Fibroblast of lung (primary cell): ENCODE data around the gene TSSK6. TPM values are rescaled to one million over a fixed set of nuclear protein-coding genes. Genes with fewer than 3 reads are reported as not detected.

Experiments
- DNase-seq, 2 donors: peaks; one replicate each; pipeline versions ENCODE4 v3.0.0 to v3.0.0-alpha.2; 2010; ENCODE audit warnings: low read depth in 2 of 2
- H2AFZ ChIP-seq: 2 replicates; pipeline ENCODE4 v1.5.1; 2012; ENCODE audit warnings: low read length, control low read depth, inconsistent platforms
- H3K27ac ChIP-seq: 2 replicates; pipeline ENCODE4 v1.5.1; 2011; ENCODE audit warnings: low read length, control low read depth; ENCODE audit not compliant: insufficient read depth
- H3K27me3 ChIP-seq: 2 replicates; pipeline ENCODE4 v1.5.1; 2011; ENCODE audit warnings: mild to moderate bottlenecking, low read length; ENCODE audit not compliant: control insufficient read depth, insufficient read depth
- H3K36me3 ChIP-seq: 2 replicates; pipeline ENCODE4 v1.5.1; 2011; ENCODE audit warnings: low read length; ENCODE audit not compliant: control insufficient read depth, insufficient read depth
- H3K4me1 ChIP-seq: 2 replicates; pipeline ENCODE4 v1.5.1; 2011; ENCODE audit warnings: low read length; ENCODE audit not compliant: control insufficient read depth, insufficient read depth; ENCODE audit errors: extremely low read depth
- H3K4me2 ChIP-seq: 2 replicates; pipeline ENCODE4 v1.5.1; 2011; ENCODE audit warnings: low read length, control low read depth; ENCODE audit not compliant: insufficient read depth; ENCODE audit errors: extremely low read depth
- H3K4me3 ChIP-seq, 4 experiments: fragments of 200-600 bp in 1 of 4; sonication (generic) in 1 of 4; replicated peaks in 1 of 4; 2 replicates each; pipeline ENCODE4 v1.5.1; 2011 to 2016; ENCODE audit warnings: low read length in 4 of 4, low read depth in 3 of 4, mild to moderate bottlenecking in 3 of 4, control low read depth in 2 of 4, inconsistent platforms in 1 of 4, mixed read lengths in 1 of 4; ENCODE audit not compliant: insufficient read depth in 1 of 4; ENCODE audit errors: control extremely low read depth in 1 of 4
- H3K79me2 ChIP-seq: 2 replicates; pipeline ENCODE4 v1.5.1; 2012; ENCODE audit warnings: mild to moderate bottlenecking, low read length, inconsistent platforms; ENCODE audit not compliant: control insufficient read depth, insufficient read depth
- H3K9ac ChIP-seq: 2 replicates; pipeline ENCODE4 v1.5.1; 2011; ENCODE audit warnings: mild to moderate bottlenecking, low read length, control low read depth; ENCODE audit not compliant: insufficient read depth
- H3K9me3 ChIP-seq: 2 replicates; pipeline ENCODE4 v1.5.1; 2012; ENCODE audit warnings: low read depth, low read length; ENCODE audit not compliant: control insufficient read depth, insufficient read depth
- H4K20me1 ChIP-seq: 2 replicates; pipeline ENCODE4 v1.5.1; 2011; ENCODE audit warnings: low read length; ENCODE audit not compliant: control insufficient read depth, insufficient read depth; ENCODE audit errors: extremely low read depth
- EZH2 ChIP-seq: IDR thresholded peaks from 2 replicates; pipeline ENCODE4 v1.5.1; 2012; ENCODE audit warnings: low read length, control low read depth, mild to moderate bottlenecking; ENCODE audit errors: missing control alignments
- polyA plus RNA-seq, 2 donors: library from polyadenylated mRNA; depleted of rRNA in 1 of 2; stranded (reverse) in 1 of 2; unstranded in 1 of 2; fragments of >200 nt; gene quantifications; 2 replicates each; pipeline ENCODE4 v1.2.1, GENCODE V29; 2011 to 2012; ENCODE audit warnings: missing spikeins in 1 of 2
- total RNA-seq: library from RNA; depleted of rRNA; stranded (reverse); fragments of >200 nt; gene quantifications from 2 replicates; pipeline ENCODE4 v1.2.1, GENCODE V29; 2014
- TF ChIP-seq, protein P1 (sequence below), 2 donors: IDR thresholded peaks in 1 of 2; conservative IDR thresholded peaks in 1 of 2; 1 replicate in 1 of 2; 2 replicates in 1 of 2; pipeline ENCODE4 v1.5.1; 2011 to 2012; ENCODE audit warnings: low read length in 2 of 2, control low read depth in 1 of 2, inconsistent platforms in 1 of 2, low read depth in 1 of 2, mild to moderate bottlenecking in 1 of 2

The TSSK6 gene
- total and polyA plus RNA-seq, 2 donors (not counting 1 experiment from before 2014, with no cell fraction given): 0.47 to 5.8 TPM

DNA sequence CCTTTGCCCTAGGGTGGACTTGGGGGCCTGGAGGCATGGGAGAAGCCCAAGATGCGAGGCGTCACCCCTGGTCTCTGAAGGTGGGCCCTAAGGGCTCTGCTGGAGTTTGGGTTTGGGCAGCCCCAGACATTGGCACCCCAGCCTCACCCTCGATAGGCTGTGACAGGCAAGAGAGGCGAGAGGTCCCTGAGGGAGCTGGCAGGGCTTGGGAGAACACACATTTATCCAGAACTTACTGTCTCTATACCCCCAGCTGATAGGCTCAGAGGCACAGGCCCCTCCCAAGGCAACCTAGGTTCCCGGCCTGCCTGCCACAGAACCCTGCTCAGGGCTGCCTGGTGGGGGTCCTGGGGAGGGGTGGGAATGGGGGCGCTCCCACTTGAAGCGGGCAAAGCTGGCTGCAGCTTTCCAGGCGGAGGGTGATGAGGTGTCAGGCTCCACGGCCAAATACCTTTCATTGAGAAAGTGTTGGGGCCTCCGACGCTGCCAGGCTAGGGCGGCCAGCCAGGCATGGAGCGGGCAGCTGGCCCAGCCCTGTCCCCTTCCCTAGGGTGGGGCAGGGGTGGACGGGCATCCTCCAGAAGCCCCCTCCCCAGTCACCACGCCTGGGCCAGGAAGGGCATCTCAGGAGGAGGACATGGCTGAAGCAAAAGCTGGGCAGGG, 32.5 kb upstream of the TSSK6 start:
- Histone ChIP-seq H3K4me1 (no peaks in the 10 kb centered on the region), H3K27ac (no peak overlapping the region), H3K27me3 (peaks cover 7% of the 10 kb centered on the region), H3K9me3 (no peaks in the 10 kb centered on the region), H4K20me1 (no peaks in the 10 kb centered on the region), H3K9ac (no peak overlapping the region), H3K4me2 (no peak overlapping the region), H2AFZ (no peak overlapping the region), H3K79me2 (no peaks in the 10 kb centered on the region), H3K4me3 (no peak overlapping the region), H3K36me3 (no peaks in the 10 kb centered on the region)
- no peak for TF ChIP-seq EZH2
- TF ChIP-seq, protein P1, sequence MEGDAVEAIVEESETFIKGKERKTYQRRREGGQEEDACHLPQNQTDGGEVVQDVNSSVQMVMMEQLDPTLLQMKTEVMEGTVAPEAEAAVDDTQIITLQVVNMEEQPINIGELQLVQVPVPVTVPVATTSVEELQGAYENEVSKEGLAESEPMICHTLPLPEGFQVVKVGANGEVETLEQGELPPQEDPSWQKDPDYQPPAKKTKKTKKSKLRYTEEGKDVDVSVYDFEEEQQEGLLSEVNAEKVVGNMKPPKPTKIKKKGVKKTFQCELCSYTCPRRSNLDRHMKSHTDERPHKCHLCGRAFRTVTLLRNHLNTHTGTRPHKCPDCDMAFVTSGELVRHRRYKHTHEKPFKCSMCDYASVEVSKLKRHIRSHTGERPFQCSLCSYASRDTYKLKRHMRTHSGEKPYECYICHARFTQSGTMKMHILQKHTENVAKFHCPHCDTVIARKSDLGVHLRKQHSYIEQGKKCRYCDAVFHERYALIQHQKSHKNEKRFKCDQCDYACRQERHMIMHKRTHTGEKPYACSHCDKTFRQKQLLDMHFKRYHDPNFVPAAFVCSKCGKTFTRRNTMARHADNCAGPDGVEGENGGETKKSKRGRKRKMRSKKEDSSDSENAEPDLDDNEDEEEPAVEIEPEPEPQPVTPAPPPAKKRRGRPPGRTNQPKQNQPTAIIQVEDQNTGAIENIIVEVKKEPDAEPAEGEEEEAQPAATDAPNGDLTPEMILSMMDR (conservative IDR thresholded peaks at IDR 0.05 in 1 of 2, IDR thresholded peaks at IDR 0.05 in 1 of 2; ENCODE audit: low read depth in 1 of 2, low read length in 2 of 2): no peak
- DNase-seq: no peak

DNA sequence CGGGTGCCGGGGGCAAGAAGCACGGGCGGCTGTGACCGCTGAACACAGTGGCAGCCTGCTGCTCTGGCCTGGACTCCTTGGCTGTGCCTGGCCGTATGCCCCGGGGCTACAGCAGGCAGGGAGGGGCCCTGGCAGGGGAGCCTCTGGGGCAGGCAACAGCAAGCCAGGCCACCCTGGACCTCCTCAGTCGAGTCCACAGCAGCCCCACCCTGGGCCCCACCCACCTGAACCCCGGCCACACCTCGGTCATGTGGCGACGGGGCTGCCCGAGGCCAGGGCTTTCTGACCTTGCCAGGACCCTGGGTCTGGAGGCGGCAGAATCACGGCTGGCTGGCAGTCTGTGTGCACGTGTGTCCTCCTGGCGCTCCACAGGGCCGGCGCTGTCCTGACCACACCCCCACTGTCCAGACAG, 31.4 kb upstream of the TSSK6 start:
- peaks cover 7% of the 10 kb centered on the region for H3K27me3 ChIP-seq
- no peak for DNase-seq
- H3K9me3 ChIP-seq: no peaks in the 10 kb centered on the region
- TF ChIP-seq, protein P1 (conservative IDR thresholded peaks at IDR 0.05 in 1 of 2, IDR thresholded peaks at IDR 0.05 in 1 of 2; ENCODE audit: low read depth in 1 of 2, low read length in 2 of 2): no peak
- TF ChIP-seq EZH2: no peak
- no peaks in the 10 kb centered on the region for H3K36me3 ChIP-seq
- no peak overlapping the region for H3K4me3 ChIP-seq
- H2AFZ ChIP-seq: no peak overlapping the region
- no peaks in the 10 kb centered on the region for H3K79me2 ChIP-seq
- H4K20me1 ChIP-seq: no peaks in the 10 kb centered on the region
- H3K4me1 ChIP-seq: no peaks in the 10 kb centered on the region
- no peak overlapping the region for H3K4me2 ChIP-seq
- no peak overlapping the region for H3K27ac ChIP-seq
- no peak overlapping the region for H3K9ac ChIP-seq

DNA sequence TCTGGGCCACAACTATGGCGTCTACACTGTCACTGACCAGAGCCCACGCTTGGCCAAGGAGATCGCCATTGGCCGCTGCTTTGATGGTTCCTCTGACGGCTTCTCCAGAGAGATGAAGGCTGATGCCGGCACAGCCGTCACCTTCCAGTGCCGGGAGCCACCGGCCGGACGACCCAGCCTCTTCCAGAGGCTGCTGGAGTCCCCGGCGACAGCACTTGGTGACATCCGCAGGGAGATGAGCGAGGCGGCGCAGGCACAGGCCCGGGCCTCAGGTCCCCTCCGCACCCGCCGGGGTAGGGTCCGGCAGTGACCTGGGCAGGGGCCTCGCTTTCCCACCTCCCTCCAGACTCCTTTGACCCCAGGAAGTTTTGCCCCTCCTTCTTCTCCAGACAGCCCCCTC, 30.4 kb upstream of the TSSK6 start:
- Histone ChIP-seq H3K4me1 (no peaks in the 10 kb centered on the region), H3K79me2 (no peaks in the 10 kb centered on the region), H4K20me1 (no peaks in the 10 kb centered on the region), H3K27me3 (peaks cover 7% of the 10 kb centered on the region), H3K36me3 (no peaks in the 10 kb centered on the region), H3K4me3 (no peak overlapping the region), H3K27ac (no peak overlapping the region), H2AFZ (no peak overlapping the region), H3K9me3 (no peaks in the 10 kb centered on the region), H3K4me2 (no peak overlapping the region), H3K9ac (no peak overlapping the region)
- no peak for DNase-seq
- TF ChIP-seq EZH2: no peak
